ENCODE results near the gene TMEM168.

- no peak for TF ChIP-seq OSR1 (CRISPR knock-in tag; IDR thresholded peaks at IDR 0.05)
- TF ChIP-seq PATZ1 (CRISPR knock-in tag; IDR thresholded peaks at IDR 0.05; ENCODE audit: borderline replicate concordance) = no peak
- TF ChIP-seq, protein P1, sequence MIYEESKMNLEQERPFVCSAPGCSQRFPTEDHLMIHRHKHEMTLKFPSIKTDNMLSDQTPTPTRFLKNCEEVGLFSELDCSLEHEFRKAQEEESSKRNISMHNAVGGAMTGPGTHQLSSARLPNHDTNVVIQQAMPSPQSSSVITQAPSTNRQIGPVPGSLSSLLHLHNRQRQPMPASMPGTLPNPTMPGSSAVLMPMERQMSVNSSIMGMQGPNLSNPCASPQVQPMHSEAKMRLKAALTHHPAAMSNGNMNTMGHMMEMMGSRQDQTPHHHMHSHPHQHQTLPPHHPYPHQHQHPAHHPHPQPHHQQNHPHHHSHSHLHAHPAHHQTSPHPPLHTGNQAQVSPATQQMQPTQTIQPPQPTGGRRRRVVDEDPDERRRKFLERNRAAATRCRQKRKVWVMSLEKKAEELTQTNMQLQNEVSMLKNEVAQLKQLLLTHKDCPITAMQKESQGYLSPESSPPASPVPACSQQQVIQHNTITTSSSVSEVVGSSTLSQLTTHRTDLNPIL (CRISPR knock-in tag; IDR thresholded peaks at IDR 0.05; ENCODE audit: low read depth) = no peak
- no peak for TF ChIP-seq SNAI2 (CRISPR knock-in tag; IDR thresholded peaks at IDR 0.05)
- TF ChIP-seq ZFP3 (CRISPR knock-in tag; IDR thresholded peaks at IDR 0.05) = no peak
- no peak for TF ChIP-seq PPARA (CRISPR knock-in tag; IDR thresholded peaks at IDR 0.05; ENCODE audit: borderline replicate concordance)
- no peak for TF ChIP-seq TSHZ2 (CRISPR knock-in tag; IDR thresholded peaks at IDR 0.05)
- no peak for TF ChIP-seq ESRRG (CRISPR knock-in tag; IDR thresholded peaks at IDR 0.05)
- no peak for TF ChIP-seq RARB (CRISPR knock-in tag; IDR thresholded peaks at IDR 0.05)
- no peak for TF ChIP-seq TCF4 (CRISPR knock-in tag; IDR thresholded peaks at IDR 0.05; ENCODE audit: borderline replicate concordance)
- no peak for TF ChIP-seq POU6F1 (CRISPR knock-in tag; IDR thresholded peaks at IDR 0.05; ENCODE audit: borderline replicate concordance, low read depth)
- no peak for TF ChIP-seq ZNF70 (CRISPR knock-in tag; IDR thresholded peaks at IDR 0.05)
Observed at GRCh38 chr7:112784603-112785002, 5.6 kb downstream of the TMEM168 start.
